COLO668 (cell line): ENCODE data around the gene FERMT1.
"Not testable (repeated sequence)": the region's sequence is repeated elsewhere in the genome, so short reads cannot be mapped to it uniquely, and the experiment has no call there.

Source experiments
- DNase-seq: peaks from one replicate; lab custom pipeline; 2025; ENCODE audit not compliant: unreplicated experiment; lab: John Stamatoyannopoulos, UW

Gene FERMT1

DNA sequence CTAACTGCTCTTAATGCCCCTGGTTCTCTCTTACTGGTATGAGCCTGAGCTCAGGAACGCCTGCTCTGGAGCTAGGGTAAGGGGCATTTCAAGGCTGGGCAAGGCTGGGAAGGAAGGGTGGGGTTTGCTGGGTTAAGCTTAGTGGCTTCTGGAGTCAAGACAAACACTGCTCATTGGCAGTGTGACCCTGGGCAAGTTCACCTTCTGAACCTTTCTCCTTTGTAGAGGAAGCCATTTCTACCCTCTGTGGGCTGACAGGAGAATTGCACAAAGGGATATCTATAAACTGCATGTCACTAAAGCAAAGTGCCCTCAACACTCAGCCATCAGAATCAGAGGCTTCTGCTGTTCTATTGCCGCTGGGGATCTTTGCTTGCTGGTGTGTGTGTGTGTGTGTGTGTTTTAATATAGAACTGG is 48.7 kb downstream of the FERMT1 start:
- peak; percentile 22 for DNase-seq

- no peak for DNase-seq
Measured at GRCh38 chr20:6070829-6071695, 51.8 kb downstream of the FERMT1 start.

GRCh38 chr20:6069669-6070068 is 53.2 kb downstream of the FERMT1 start:
- DNase-seq, result no peak

DNA sequence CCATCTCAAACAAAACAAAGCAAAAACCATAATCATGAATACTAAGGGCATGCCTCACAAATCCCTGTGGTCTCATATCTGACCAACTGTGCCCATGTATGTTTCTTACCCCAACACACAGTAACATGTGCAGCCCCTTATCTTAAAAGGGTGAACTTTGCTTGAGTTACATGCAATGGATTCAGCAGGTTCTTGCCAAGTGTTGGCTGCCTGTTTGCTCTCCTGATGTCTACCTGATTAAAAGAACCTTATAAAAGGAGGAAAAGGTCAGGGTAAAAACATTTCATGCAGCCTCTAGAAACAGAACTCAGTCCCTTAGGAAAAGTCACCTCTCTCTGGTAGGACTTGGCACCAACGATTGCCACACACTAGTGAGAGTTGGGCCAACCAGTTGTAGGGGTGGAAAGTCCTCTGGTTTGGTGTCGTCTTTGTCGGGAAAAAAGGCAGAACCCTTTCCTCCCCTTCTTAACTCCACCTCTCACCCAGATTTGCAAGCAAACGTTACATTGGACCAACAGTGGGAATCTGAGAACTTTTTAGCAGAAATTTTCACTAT is 55.0 kb downstream of the FERMT1 start:
- no peak for DNase-seq

DNA sequence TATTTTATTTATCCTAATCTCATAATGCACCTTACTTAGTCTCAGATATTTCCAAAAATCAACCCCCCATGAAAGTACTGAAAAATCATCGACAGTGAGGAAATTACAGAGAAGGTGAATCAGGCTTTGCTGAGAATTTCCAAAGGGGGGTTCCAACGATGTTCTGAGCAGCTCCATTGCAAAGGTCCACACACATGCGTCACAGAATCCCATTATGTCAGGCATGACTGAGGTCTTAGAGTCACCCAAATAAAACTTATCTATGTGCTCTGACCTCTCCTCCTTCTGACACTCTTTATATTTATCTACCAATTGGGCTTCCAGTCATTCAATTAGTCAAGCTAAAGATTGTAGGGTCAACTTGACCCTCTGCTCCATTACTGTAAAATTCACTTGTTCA is 56.2 kb downstream of the FERMT1 start:
- DNase-seq, result no peak

GRCh38 chr20:6061544-6061943 is 61.3 kb downstream of the FERMT1 start:
- no peak for DNase-seq

DNA sequence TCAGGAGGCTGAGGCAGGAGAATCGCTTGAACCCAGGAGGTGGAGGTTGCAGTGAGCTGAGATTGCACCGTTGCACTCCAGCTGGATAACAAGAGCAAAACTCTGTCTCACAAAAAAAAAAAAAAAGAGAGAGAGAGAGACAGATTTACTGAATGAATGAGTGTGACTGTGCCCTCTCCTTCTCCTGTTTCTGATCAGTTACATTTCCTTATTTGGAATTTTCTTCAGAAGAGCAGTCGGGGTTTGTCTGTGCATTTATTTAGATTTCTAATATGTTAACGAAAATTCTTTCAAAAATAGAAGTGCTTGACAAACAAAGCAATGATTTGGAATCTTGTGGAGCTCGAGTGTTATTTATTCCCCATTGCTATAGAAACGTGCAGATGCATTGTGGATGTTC is 62.6 kb downstream of the FERMT1 start:
- no peak for DNase-seq

DNA sequence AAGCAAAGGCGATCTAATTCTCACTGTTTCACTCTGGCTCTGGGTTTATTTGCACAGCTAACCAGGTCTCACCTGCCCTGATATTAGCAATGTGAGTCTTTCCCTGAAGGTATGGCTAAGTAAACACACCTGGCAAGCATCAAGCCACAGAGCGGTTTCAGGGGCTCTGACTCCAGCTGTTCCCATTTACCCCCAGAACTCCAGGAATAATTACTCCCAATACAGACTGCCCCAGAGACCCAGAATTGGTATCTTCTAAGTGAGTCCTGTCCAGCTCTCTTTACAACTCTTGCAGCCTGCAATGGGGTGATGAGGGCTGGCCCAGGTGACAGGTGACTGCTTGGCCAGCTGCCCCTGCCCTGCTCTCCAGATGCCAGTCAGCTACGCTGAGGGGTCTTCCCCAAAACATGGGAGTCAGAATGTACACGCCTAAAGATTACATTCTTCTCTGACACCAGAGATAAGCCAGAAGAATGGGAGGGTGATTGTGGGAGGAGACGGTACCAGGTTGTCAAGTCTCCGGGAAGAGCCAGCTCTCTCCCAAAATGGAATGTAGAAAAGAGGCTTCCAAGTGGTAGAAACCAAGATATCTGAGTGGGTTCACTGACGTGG is 64.0 kb downstream of the FERMT1 start:
- DNase-seq, result peak; percentile 73

DNA sequence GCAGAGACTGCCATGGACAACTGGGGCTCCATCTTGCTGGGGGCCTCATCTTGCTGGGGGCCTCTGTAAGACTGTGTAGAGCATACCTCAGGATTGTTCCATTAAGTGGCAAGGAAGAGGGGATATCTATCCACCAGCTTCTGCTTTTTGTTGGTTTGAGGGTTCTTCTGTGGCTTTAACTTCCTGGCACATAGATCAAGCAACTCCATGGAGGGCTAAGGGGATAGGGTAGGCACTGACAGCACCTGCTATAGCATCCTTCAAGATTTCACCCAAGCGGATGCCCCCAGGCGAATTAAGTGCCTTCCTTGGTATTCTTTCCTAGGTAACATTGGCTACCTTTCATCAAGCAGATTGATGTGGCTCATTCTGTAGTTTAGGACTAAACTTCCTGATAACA is 65.1 kb downstream of the FERMT1 start:
- no peak for DNase-seq

GRCh38 chr20:6057139-6057538 is 65.7 kb downstream of the FERMT1 start:
- no peak for DNase-seq

- DNase-seq, result no peak
Measured at GRCh38 chr20:6055981-6056569, 66.8 kb downstream of the FERMT1 start.

DNA sequence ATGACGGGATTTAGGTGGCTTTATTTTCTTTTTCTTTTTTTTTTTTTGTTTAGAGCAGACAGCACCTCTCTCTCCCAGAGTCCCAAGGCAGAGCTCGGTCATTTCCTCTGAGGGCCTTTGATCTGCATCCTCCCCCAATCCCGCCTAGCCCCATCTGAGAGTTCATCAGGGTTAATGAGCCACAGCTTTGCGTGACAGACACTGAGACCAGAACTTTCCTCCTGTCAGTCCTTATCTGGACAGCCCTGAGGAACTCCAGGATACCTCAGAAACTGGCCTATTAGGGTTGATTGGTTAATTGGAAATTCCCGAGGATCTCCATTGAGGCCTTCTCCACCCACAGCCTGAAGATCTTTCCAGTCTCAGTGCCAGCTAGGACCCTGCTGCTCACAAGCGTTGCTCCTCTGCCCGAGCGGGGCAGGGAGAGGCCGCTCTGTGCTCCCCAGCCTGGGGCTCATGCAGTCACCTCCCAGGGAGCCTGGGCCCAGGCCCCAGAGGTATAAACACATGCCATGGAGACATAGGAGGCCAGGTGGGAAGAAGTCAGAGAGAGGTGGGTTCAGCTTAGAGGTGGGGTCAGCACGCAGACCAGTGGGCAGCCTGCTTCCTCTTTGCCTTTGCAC is 67.6 kb downstream of the FERMT1 start:
- DNase-seq, result no peak

DNA sequence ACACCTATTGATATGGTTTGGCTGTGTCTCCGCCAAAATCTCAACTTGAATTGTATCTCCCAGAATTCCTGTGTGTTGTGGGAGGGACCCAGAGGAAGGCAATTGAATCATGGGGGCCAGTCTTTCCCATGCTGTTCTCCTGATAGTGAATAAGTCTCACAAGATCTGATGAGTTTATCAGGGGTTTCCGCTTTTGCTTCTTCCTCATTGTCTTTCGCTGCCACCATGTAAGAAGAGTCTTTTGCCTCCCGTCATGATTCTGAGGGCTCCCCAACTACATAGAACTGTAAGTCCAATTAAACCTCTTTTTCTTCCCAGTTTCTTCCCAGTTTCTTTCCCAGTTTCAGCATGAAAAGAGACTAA is 68.2 kb downstream of the FERMT1 start:
- DNase-seq, result not testable (repeated sequence)

DNA sequence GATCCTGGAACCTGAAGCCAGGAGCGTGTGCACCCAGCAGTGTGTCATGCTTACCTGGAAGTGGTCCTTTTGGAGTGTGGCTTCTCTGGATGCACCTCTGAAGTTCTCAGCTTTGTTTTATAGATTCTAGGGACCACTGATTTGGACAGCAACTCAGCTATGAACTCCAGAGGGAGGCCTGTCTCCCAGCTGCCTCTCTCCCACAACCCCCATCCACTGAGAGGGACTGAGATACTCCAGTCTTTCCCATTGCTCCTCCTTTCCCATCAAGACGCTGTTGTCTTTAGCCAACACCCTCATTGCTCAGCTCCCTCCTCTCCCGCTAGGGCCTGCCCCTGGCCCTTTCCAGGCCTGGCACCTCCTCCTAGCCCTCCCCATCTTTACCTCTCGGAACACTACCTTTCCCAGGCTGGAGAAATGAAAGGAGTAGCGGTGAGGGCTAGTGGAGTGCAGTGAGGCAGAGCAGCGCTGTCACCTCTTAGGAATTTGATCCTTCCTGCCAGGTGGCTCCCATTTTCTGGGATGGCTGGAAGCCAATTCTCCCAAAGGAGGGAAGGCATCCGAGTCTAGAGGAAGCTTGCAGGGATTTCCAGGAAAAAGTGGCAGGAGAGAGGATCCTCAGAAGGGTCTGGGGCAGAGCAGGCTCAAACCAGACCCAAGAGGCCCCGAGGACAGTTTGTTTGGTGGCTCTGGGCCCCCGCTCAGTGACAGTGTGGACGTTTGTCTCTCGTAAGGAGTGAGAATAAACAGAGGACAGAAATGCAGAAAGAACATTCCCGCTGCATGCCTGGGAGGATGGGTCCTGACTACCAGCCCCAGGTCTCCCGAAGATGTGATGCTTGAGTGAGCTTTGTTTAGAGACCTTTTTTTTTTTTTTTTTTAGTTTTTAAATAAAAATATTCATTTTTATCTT is 68.8 kb downstream of the FERMT1 start, which contains the start of gene LRRN4:
LRRN4 (minus strand) TSS at position 285 of the 913 bp plus-strand sequence. CDS start 1,261 bp downstream, outside the sequence.
- peak; percentile 68 for DNase-seq

DNA sequence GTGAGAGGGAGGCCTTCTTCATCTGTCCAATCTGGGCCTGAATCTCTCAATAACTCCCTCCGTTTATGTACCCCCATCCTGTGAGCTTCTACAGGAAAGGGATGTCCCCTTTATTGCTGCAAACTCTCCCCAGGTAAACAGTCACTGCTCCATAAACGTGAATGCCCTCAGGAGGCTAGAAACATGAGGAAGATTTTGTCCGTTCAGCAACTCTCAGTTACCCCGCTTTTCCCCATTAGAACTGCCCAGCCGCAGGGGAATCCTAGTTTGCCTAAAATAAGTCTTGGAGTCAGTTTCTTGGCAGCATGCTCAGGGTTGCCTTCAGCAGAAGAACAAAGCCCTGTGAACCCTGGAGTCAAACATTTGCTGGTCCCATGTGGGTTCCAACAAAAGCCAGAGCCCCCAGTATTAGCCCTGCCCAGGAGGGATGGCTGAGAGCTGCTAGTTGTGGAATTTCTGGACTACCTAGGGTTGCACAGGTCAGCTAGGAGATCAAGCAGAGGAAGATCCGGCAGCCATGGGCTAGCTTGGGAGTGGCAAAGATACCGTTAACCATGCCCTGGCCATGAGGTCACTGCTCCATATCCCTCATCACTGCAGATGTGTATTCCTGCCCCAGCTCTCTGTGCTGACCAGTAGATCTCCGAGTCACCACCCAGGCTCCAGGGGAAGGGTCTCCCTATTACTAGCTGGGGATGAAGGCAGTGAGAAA is 69.6 kb downstream of the FERMT1 start:
- no peak for DNase-seq

GRCh38 chr20:6051505-6051904 is 71.3 kb downstream of the FERMT1 start:
- no peak for DNase-seq

DNA sequence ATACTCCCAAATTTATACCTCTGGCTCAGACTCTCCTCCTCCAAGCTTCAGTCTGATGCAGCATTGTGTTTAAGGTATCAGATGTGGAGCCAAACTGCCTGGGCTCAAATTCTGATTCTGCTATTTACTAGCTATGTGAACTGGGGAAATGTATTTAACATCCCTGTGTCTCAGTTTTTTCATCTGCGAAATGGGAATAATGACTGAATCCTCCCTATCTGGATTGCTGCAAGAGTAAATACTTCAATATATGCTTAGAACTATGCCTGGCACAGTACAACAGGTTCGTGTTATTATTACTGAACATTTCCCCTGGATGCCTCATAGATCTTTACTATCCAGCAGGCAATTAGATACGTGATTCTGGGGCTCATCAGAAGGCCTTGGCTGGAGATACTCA is 74.4 kb downstream of the FERMT1 start:
- DNase-seq, result no peak

DNA sequence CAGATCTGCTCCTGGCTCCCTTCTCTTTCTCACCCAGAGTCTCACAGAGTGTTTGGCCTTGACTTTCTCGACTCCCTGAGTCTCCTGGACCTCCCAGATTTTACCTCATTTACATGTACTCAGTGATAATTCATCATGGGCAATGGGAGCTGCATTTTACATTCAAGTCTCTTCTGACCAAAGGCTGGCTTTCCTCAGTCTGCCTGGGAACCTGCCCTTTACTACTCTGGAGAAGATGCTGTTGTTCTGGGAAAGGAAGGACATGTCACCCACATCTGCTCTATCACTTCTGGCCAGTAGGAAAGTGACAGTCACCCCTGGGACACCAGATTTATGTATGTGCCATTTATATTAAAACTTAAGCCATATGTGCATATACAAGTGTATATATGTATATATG is 76.4 kb downstream of the FERMT1 start:
- no peak for DNase-seq

DNA sequence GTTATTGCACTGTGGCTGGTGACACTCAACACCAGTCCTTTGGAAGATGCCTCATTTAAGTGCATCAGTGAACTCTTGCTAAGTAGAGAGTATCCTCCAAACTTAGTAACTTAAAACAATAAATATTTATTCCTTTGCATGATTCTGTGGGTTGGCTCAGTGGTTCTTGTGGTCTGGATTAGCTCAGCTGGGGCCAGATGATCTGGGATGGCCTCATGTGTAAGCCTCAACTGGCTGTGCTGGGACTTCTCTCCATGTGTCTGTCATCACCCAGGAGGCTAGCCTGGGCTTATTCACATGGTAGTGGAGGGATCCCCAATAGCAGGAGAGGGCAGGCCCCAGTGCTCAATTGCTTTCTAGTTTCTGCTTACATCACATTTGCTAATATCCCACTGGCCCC is 77.3 kb downstream of the FERMT1 start:
- no peak for DNase-seq

- no peak for DNase-seq
Measured at GRCh38 chr20:6044115-6044514, 78.7 kb downstream of the FERMT1 start.
